Parathyroid adenoma (tissue), 2 donors: ENCODE measurements around the gene PGD.

Source experiments
- H2AFZ ChIP-seq: fragments of 300-600 bp; sonication (generic); one replicate; pipeline ENCODE4 v1.7.0; 2017; ENCODE audit warnings: antibody characterized with exemption, mild to moderate bottlenecking
- H3K27ac ChIP-seq: fragments of 300-600 bp; sonication (generic); one replicate; pipeline ENCODE4 v1.7.0; 2017
- H3K27me3 ChIP-seq: fragments of 300-600 bp; sonication (generic); one replicate; pipeline ENCODE4 v1.7.0; 2017; ENCODE audit warnings: low read length; ENCODE audit not compliant: control insufficient read depth, insufficient read depth
- H3K36me3 ChIP-seq: fragments of 300-600 bp; sonication (generic); one replicate; pipeline ENCODE4 v1.7.0; 2017; ENCODE audit warnings: low read length; ENCODE audit not compliant: control insufficient read depth, insufficient read depth
- H3K4me1 ChIP-seq: fragments of 300-600 bp; sonication (generic); one replicate; pipeline ENCODE4 v1.7.0; 2017; ENCODE audit warnings: control low read depth
- H3K4me2 ChIP-seq: fragments of 300-600 bp; sonication (generic); one replicate; pipeline ENCODE4 v1.7.0; 2017; ENCODE audit warnings: low read length
- H3K4me3 ChIP-seq: fragments of 300-600 bp; sonication (generic); one replicate; pipeline ENCODE4 v1.7.0; 2017; ENCODE audit warnings: low read depth, low read length
- H3K79me2 ChIP-seq: fragments of 300-600 bp; sonication (generic); one replicate; pipeline ENCODE4 v1.7.0; 2017; ENCODE audit warnings: control low read depth
- H3K9ac ChIP-seq: fragments of 300-600 bp; sonication (generic); one replicate; pipeline ENCODE4 v1.7.0; 2017; ENCODE audit warnings: mild to moderate bottlenecking
- H3K9me3 ChIP-seq: fragments of 300-600 bp; sonication (generic); one replicate; pipeline ENCODE4 v1.7.0; 2017; ENCODE audit warnings: low read length; ENCODE audit not compliant: control insufficient read depth
- CTCF ChIP-seq: fragments of 300-600 bp; sonication (generic); IDR thresholded peaks from one replicate; pipeline ENCODE4 v1.7.0; 2017; ENCODE audit warnings: antibody characterized with exemption, mild to moderate bottlenecking
- donor health status: primary hyperparathyroidism.

PGD gene

DNA sequence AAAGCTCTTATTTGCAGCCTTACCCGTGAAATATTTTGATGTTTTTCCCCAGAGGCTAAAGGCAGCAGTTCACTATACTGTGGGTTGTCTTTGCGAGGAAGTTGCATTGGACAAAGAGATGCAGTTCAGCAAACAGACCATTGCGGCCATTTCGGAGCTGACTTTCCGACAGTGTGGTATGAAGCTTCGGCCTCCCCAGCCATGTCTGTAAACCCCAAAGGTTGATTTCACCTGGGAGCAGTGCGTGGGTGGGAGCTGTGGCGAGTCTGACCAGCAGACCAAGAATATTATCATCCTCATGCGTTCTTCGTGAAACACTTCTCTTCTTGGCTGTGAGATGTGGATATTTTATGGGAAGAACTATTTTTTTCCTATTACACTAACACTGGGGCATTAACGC lies 34.9 kb downstream of the PGD start:
- Histone ChIP-seq H2AFZ (no peak overlapping the region), H3K9ac (no peak overlapping the region), H3K79me2 (peaks cover 3% of the 10 kb centered on the region), H3K4me1 (no peaks in the 10 kb centered on the region), H3K4me3 (no peak overlapping the region), H3K4me2 (no peak overlapping the region), H3K27me3 (no peaks in the 10 kb centered on the region), H3K9me3 (no peaks in the 10 kb centered on the region), H3K27ac (no peak overlapping the region), H3K36me3 (no peaks in the 10 kb centered on the region)
- TF ChIP-seq CTCF = no peak

GRCh38 chr1:10434590-10434989 lies 35.7 kb downstream of the PGD start:
- Histone ChIP-seq H3K4me3 (no peak overlapping the region), H3K4me2 (no peak overlapping the region), H3K36me3 (no peaks in the 10 kb centered on the region), H3K27me3 (no peaks in the 10 kb centered on the region), H3K9ac (no peak overlapping the region), H3K4me1 (no peaks in the 10 kb centered on the region), H2AFZ (no peak overlapping the region), H3K79me2 (peaks cover 3% of the 10 kb centered on the region), H3K27ac (no peak overlapping the region), H3K9me3 (no peaks in the 10 kb centered on the region)
- no peak for TF ChIP-seq CTCF

DNA sequence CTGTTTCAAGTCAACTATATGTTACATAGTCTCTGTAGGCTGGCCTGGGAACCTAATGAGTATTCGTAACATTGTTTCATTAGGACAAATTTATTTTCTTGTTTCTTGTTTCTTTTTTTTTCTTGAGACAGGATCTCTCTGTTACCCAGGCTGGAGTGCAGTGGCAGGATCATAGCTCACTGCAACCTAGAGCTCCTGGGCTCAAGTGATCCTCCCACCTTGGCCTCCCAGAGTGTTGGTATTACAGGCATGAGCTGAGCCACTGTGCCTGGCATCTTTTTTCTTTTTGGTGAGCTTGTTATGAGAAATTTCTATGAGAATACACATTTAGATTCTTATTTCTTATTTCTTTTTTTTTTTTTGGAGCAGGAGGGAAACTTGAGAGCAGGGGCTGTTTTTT lies 38.2 kb downstream of the PGD start:
- Histone ChIP-seq H2AFZ (no peak overlapping the region), H3K36me3 (no peaks in the 10 kb centered on the region), H3K27ac (no peak overlapping the region), H3K9me3 (no peaks in the 10 kb centered on the region), H3K4me1 (no peaks in the 10 kb centered on the region), H3K4me3 (no peak overlapping the region), H3K27me3 (no peaks in the 10 kb centered on the region), H3K79me2 (no peaks in the 10 kb centered on the region), H3K9ac (no peak overlapping the region), H3K4me2 (no peak overlapping the region)
- TF ChIP-seq CTCF = no peak

GRCh38 chr1:10438677-10439163 lies 39.9 kb downstream of the PGD start:
- Histone ChIP-seq H3K4me3 (no peak overlapping the region), H3K4me1 (no peaks in the 10 kb centered on the region), H3K79me2 (no peaks in the 10 kb centered on the region), H3K27ac (no peak overlapping the region), H3K36me3 (no peaks in the 10 kb centered on the region), H3K4me2 (no peak overlapping the region), H3K9ac (no peak overlapping the region), H3K9me3 (no peaks in the 10 kb centered on the region), H3K27me3 (no peaks in the 10 kb centered on the region), H2AFZ (no peak overlapping the region)
- TF ChIP-seq CTCF = no peak

DNA sequence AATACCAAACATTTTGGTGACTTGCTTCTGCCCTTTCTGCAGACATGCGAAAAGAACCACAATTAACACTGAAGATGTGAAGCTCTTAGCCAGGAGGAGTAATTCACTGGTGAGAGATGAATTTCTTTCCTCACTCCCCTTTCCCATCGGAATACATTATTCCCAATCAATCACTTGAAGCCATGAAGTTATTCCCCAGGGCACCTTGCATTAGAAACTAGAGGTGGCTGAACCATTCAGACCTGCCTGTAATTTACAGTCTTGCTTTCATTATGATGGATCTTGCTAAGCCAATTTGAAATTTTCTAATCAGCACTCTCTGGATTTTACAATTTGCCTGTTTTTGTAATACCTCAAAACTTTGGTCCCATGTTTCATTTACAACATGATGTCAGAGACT lies 41.4 kb downstream of the PGD start:
- Histone ChIP-seq H3K36me3 (no peaks in the 10 kb centered on the region), H3K9me3 (no peaks in the 10 kb centered on the region), H3K79me2 (no peaks in the 10 kb centered on the region), H3K9ac (no peak overlapping the region), H3K4me2 (no peak overlapping the region), H3K27me3 (no peaks in the 10 kb centered on the region), H3K4me1 (no peaks in the 10 kb centered on the region), H3K27ac (no peak overlapping the region), H3K4me3 (no peak overlapping the region), H2AFZ (no peak overlapping the region)
- no peak for TF ChIP-seq CTCF
